CD14-positive monocyte (primary cell): ENCODE results near the gene MAP7D1. TPM values are rescaled to one million over a fixed set of nuclear protein-coding genes. Genes with fewer than 3 reads are reported as not detected.
A peak's percentile ranks its signal among the peaks of the same experiment; 100 is the strongest.

ENCODE experiments used
- DNase-seq, 3 donors: peaks; one replicate each; pipeline ENCODE4 v3.0.0-alpha.2; 2011 to 2022
- H2AFZ ChIP-seq: 2 replicates; pipeline ENCODE4 v1.6.0; 2012; ENCODE audit warnings: mild to moderate bottlenecking, low read depth, low read length, inconsistent platforms; ENCODE audit not compliant: insufficient read depth, poor library complexity, severe bottlenecking
- H3K27ac ChIP-seq, 2 donors: 1 replicate in 1 of 2; 2 replicates in 1 of 2; pipeline ENCODE4 v1.5.1; 2012 to 2013; ENCODE audit warnings: low read length in 2 of 2, control low read depth in 1 of 2, inconsistent platforms in 1 of 2, low read depth in 1 of 2, mild to moderate bottlenecking in 1 of 2
- H3K27me3 ChIP-seq, 2 donors: one replicate each; pipeline versions ENCODE4 v1.6.0 to v1.6.1; 2011 to 2013; ENCODE audit warnings: low read length in 2 of 2; ENCODE audit not compliant: control insufficient read depth in 2 of 2, insufficient read depth in 2 of 2
- H3K36me3 ChIP-seq, 2 donors: replicated peaks in 1 of 2; 1 replicate in 1 of 2; 2 replicates in 1 of 2; pipeline versions ENCODE4 v1.5.1 to v1.6.1; 2012 to 2013; ENCODE audit warnings: low read length in 2 of 2, control low read depth in 1 of 2, inconsistent platforms in 1 of 2, mild to moderate bottlenecking in 1 of 2; ENCODE audit not compliant: insufficient read depth in 2 of 2, control insufficient read depth in 1 of 2
- H3K4me1 ChIP-seq, 2 donors: 1 replicate in 1 of 2; 2 replicates in 1 of 2; pipeline versions ENCODE4 v1.5.1 to v1.6.1; 2012 to 2013; ENCODE audit warnings: low read length in 2 of 2, control low read depth in 1 of 2, inconsistent platforms in 1 of 2, mild to moderate bottlenecking in 1 of 2, moderate library complexity in 1 of 2; ENCODE audit not compliant: insufficient read depth in 2 of 2, control insufficient read depth in 1 of 2
- H3K4me2 ChIP-seq: replicated peaks from 2 replicates; pipeline ENCODE3; 2012; ENCODE audit warnings: low read length, moderate library complexity, mild to moderate bottlenecking; ENCODE audit not compliant: poor library complexity, severe bottlenecking; ENCODE audit errors: extremely low read depth
- H3K4me3 ChIP-seq, 3 experiments: fragments of 200-600 bp in 1 of 3; sonication (generic) in 1 of 3; replicated peaks in 1 of 3; 1 replicate in 2 of 3; 2 replicates in 1 of 3; pipeline ENCODE4 v1.5.1; 2011 to 2013; ENCODE audit warnings: low read length in 3 of 3, mild to moderate bottlenecking in 3 of 3, control low read depth in 2 of 3, low read depth in 2 of 3, inconsistent platforms in 1 of 3, moderate library complexity in 1 of 3
- H3K79me2 ChIP-seq: 2 replicates; pipeline ENCODE4 v1.6.0; 2012; ENCODE audit warnings: mild to moderate bottlenecking, control low read depth, inconsistent platforms, low read length, moderate library complexity; ENCODE audit not compliant: insufficient read depth
- H3K9ac ChIP-seq: 2 replicates; pipeline ENCODE4 v1.6.0; 2017; ENCODE audit warnings: low read length, mild to moderate bottlenecking; ENCODE audit not compliant: insufficient read depth, poor library complexity, severe bottlenecking
- H3K9me3 ChIP-seq, 2 donors: replicated peaks in 1 of 2; 1 replicate in 1 of 2; 2 replicates in 1 of 2; pipeline versions ENCODE4 v1.5.1 to v1.6.1; 2012 to 2013; ENCODE audit warnings: low read length in 2 of 2, control low read depth in 1 of 2; ENCODE audit not compliant: control insufficient read depth in 1 of 2, insufficient read depth in 1 of 2
- H4K20me1 ChIP-seq: 2 replicates; pipeline ENCODE4 v1.6.0; 2012; ENCODE audit warnings: mild to moderate bottlenecking, low read length, control low read depth, moderate library complexity; ENCODE audit not compliant: insufficient read depth
- H3K27ac Mint-ChIP-seq, 7 donors: one replicate each; pipeline ENCODE4 v1.8.0; 2020; ENCODE audit warnings: mild to moderate bottlenecking in 7 of 7, mixed read lengths in 7 of 7, moderate library complexity in 6 of 7, inconsistent platforms in 2 of 7
- H3K27me3 Mint-ChIP-seq, 3 donors: one replicate each; pipeline ENCODE4 v1.8.0; 2021 to 2022; ENCODE audit warnings: low read depth in 3 of 3, mild to moderate bottlenecking in 3 of 3, mixed read lengths in 3 of 3, moderate library complexity in 3 of 3, inconsistent platforms in 1 of 3
- H3K36me3 Mint-ChIP-seq, 2 donors: one replicate each; pipeline ENCODE4 v1.8.0; 2020; ENCODE audit warnings: mixed read lengths in 2 of 2, inconsistent platforms in 1 of 2, mild to moderate bottlenecking in 1 of 2
- H3K4me1 Mint-ChIP-seq: one replicate; pipeline ENCODE4 v1.8.0; 2020; ENCODE audit warnings: mild to moderate bottlenecking, mixed read lengths
- H3K4me3 Mint-ChIP-seq, 2 donors: one replicate each; pipeline ENCODE4 v1.8.0; 2020; ENCODE audit warnings: mild to moderate bottlenecking in 2 of 2, mixed read lengths in 2 of 2, moderate library complexity in 1 of 2
- H3K9me3 Mint-ChIP-seq, 7 donors: one replicate each; pipeline ENCODE4 v1.8.0; 2020 to 2022; ENCODE audit warnings: mixed read lengths in 7 of 7, mild to moderate bottlenecking in 6 of 7, moderate library complexity in 6 of 7, inconsistent platforms in 2 of 7
- CTCF ChIP-seq: fragments of 200-600 bp; IDR thresholded peaks from one replicate; pipeline ENCODE4 v1.8.0; 2022; ENCODE audit warnings: antibody characterized with exemption, mild to moderate bottlenecking
- WGBS: methylation state at CpG from one replicate; pipeline ENCODE4 v1.1.5; 2013; ENCODE audit warnings: missing lambda C conversion rate; ENCODE audit not compliant: insufficient coverage; 5-methylcytosine and 5-hydroxymethylcytosine counted together
- intact Hi-C, 2 donors: fragments of 100-400 bp; cut with micrococcal nuclease; formaldehyde crosslinking; loops; one replicate each; pipeline versions ENCODE4 v1.15.0 to v1.15.1; 2023
- polyA plus RNA-seq, 3 donors: library from polyadenylated mRNA; depleted of rRNA in 1 of 3; unstranded in 2 of 3; stranded (reverse) in 1 of 3; fragments of 300-500 nt in 2 of 3; fragments of >200 nt in 1 of 3; fragmentation: Illumina TruSeq in 2 of 3; gene quantifications; 1 replicate in 2 of 3; 2 replicates in 1 of 3; pipeline ENCODE4 v1.2.3, GENCODE V29; 2012 to 2021

MAP7D1 gene
- polyA plus RNA-seq, 3 donors = 12.3 to 153 (median 13.6) TPM

- Mint-ChIP-seq H3K4me3 (peak overlapping the region; percentile 42 to 52), H3K27me3 (peaks cover 0 to 2% (median 0%) of the 10 kb centered on the region in 3 donors), H3K36me3 (peaks cover 5% of the 10 kb centered on the region in 2 donors), H3K9me3 (peaks cover 0 to 2% (median 0%) of the 10 kb centered on the region in 7 donors), H3K4me1 (peaks cover 67% of the 10 kb centered on the region), H3K27ac (peak overlapping the region; percentile 95 to 100 (median 99))
- 45% methylated on average over 3 of the region's 3 CpGs for WGBS
- H3K27me3 ChIP-seq = no peaks in the 10 kb centered on the region
- peaks cover 8% of the 10 kb centered on the region for H4K20me1 ChIP-seq
- no peaks in the 10 kb centered on the region for H3K9me3 ChIP-seq
- intact Hi-C loops = no loop called here
- H3K79me2 ChIP-seq = peaks cover 47% of the 10 kb centered on the region
- peak overlapping the region; percentile 76 for H3K4me2 ChIP-seq
- peaks cover 54 to 69% of the 10 kb centered on the region in 2 donors for H3K4me1 ChIP-seq
- peak overlapping the region; percentile 55 for H2AFZ ChIP-seq
- H3K27ac ChIP-seq = peak overlapping the region; percentile 100
- peak in 2 of 3 donors; percentile 46 to 50 for DNase-seq
- peak overlapping the region; percentile 92 for H3K9ac ChIP-seq
- H3K4me3 ChIP-seq = peak overlapping the region in 1 of 3 experiments; percentile 68
- no peak for TF ChIP-seq CTCF
- peaks cover 0 to 3% of the 10 kb centered on the region in 2 donors for H3K36me3 ChIP-seq
Measured at GRCh38 chr1:36151845-36152203, 4.1 kb upstream of the MAP7D1 start.

GRCh38 chr1:36153476-36153875, 2.5 kb upstream of the MAP7D1 start:
- Histone ChIP-seq H2AFZ (no peak overlapping the region), H4K20me1 (peaks cover 19% of the 10 kb centered on the region), H3K27me3 (no peaks in the 10 kb centered on the region), H3K4me3 (no peak overlapping the region), H3K9ac (no peak overlapping the region), H3K4me2 (no peak overlapping the region), H3K36me3 (no peaks in the 10 kb centered on the region), H3K4me1 (peaks cover 63 to 73% of the 10 kb centered on the region in 2 donors), H3K27ac (peak overlapping the region in 1 of 2 donors; percentile 48), H3K9me3 (no peaks in the 10 kb centered on the region), H3K79me2 (peaks cover 47% of the 10 kb centered on the region)
- Mint-ChIP-seq H3K9me3 (no peaks in the 10 kb centered on the region), H3K4me3 (no peak overlapping the region), H3K27me3 (peaks cover 0 to 2% (median 0%) of the 10 kb centered on the region in 3 donors), H3K36me3 (peaks cover 8 to 13% of the 10 kb centered on the region in 2 donors), H3K27ac (peak overlapping the region in 5 of 7 donors; percentile 74 to 100 (median 85)), H3K4me1 (peaks cover 67% of the 10 kb centered on the region)
- 100% methylated on average over 6 of the region's 6 CpGs for WGBS
- intact Hi-C loops = no loop called here
- no peak for DNase-seq
- TF ChIP-seq CTCF = no peak
